Uterus (tissue), 2 donors: Measurements from ENCODE around the gene ARHGAP5.

ENCODE experiments used
- POLR2A ChIP-seq, 2 donors: fragments of 450-650 bp; IDR thresholded peaks; one replicate each; pipeline ENCODE4 v1.6.1; 2016; ENCODE audit warnings: antibody characterized with exemption in 2 of 2, mild to moderate bottlenecking in 1 of 2, moderate library complexity in 1 of 2
- TF ChIP-seq, protein P1 (sequence below), 4 experiments: fragments of 200-600 bp in 2 of 4; fragments of 450-650 bp in 2 of 4; sonication (generic) in 2 of 4; IDR thresholded peaks; one replicate each; pipeline ENCODE4 v1.5.1; 2016 to 2019; ENCODE audit warnings: antibody characterized with exemption in 4 of 4, mild to moderate bottlenecking in 2 of 4, moderate library complexity in 1 of 4

DNA sequence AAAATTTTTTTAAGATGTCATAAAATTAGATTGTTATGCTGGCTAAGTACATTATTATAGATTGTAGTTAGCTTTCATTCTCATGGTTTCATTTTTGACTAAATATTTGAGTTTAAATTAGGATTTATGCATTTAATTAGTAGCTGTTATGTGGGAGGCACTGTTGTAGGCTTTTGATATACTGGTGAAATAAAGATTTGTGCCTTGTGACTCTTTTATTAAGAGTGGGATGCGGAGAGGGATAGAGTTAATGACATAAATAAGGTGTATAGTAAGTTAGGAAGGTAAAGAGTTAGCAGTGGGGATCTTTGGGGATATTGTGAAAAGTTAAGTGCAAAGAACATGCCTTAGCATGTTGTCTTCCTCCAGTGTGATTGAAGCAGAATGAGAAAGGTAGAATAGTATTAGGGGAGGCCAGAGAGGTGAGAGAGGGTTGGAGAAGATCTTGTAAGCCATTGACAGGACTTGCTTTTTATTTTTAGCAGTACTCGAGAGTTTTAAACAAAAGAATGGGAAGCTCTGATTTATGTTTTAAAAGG lies 8.8 kb downstream of the ARHGAP5 start:
- TF ChIP-seq, protein P1, sequence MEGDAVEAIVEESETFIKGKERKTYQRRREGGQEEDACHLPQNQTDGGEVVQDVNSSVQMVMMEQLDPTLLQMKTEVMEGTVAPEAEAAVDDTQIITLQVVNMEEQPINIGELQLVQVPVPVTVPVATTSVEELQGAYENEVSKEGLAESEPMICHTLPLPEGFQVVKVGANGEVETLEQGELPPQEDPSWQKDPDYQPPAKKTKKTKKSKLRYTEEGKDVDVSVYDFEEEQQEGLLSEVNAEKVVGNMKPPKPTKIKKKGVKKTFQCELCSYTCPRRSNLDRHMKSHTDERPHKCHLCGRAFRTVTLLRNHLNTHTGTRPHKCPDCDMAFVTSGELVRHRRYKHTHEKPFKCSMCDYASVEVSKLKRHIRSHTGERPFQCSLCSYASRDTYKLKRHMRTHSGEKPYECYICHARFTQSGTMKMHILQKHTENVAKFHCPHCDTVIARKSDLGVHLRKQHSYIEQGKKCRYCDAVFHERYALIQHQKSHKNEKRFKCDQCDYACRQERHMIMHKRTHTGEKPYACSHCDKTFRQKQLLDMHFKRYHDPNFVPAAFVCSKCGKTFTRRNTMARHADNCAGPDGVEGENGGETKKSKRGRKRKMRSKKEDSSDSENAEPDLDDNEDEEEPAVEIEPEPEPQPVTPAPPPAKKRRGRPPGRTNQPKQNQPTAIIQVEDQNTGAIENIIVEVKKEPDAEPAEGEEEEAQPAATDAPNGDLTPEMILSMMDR (IDR thresholded peaks at IDR 0.05) = no peak
- TF ChIP-seq POLR2A (IDR thresholded peaks at IDR 0.05) = no peak
